Esophagus squamous epithelium (tissue), 5 donors: ENCODE measurements around the gene LRRC74B. TPM values are rescaled to one million over a fixed set of nuclear protein-coding genes. Genes with fewer than 3 reads are reported as not detected.

Experiments used
- DNase-seq: peaks from one replicate; lab custom pipeline; 2025; lab: John Stamatoyannopoulos, UW
- H3K27ac ChIP-seq, 4 donors: fragments of 200-600 bp; sonication (generic); one replicate each; pipeline ENCODE4 v1.5.1; 2016 to 2019; ENCODE audit warnings: mild to moderate bottlenecking in 1 of 4
- H3K27me3 ChIP-seq, 4 donors: fragments of 200-600 bp; sonication (generic); 1 replicate in 3 of 4; 2 replicates in 1 of 4; pipeline versions ENCODE4 v1.5.1 to v1.6.0; 2017 to 2021; ENCODE audit warnings: antibody characterized with exemption in 1 of 4
- H3K36me3 ChIP-seq, 3 donors: fragments of 200-600 bp; sonication (generic); one replicate each; pipeline ENCODE4 v1.5.1; 2016 to 2019
- H3K4me1 ChIP-seq, 3 donors: fragments of 200-600 bp; sonication (generic); one replicate each; pipeline ENCODE4 v1.5.1; 2017 to 2019
- H3K4me3 ChIP-seq, 4 donors: fragments of 200-600 bp; sonication (generic); 1 replicate in 3 of 4; 2 replicates in 1 of 4; pipeline ENCODE4 v1.5.1; 2016 to 2019; ENCODE audit warnings: mild to moderate bottlenecking in 2 of 4, moderate library complexity in 1 of 4
- H3K9me3 ChIP-seq, 3 donors: fragments of 200-600 bp; sonication (generic); one replicate each; pipeline ENCODE4 v1.5.1; 2016 to 2019
- POLR2A ChIP-seq, 4 donors: fragments of 450-650 bp; IDR thresholded peaks; one replicate each; pipeline ENCODE4 v1.6.1; 2017; ENCODE audit warnings: antibody characterized with exemption in 4 of 4, mild to moderate bottlenecking in 4 of 4, moderate library complexity in 3 of 4
- WGBS, 2 donors: methylation state at CpG; one replicate each; pipeline ENCODE4 v1.1.5; 2018; 5-methylcytosine and 5-hydroxymethylcytosine counted together
- intact Hi-C: fragments of 100-400 bp; cut with DNase I; formaldehyde crosslinking; loops from one replicate; pipeline ENCODE4 v1.15.0; 2022
- total RNA-seq, 4 donors: library from RNA; depleted of rRNA; stranded (reverse); fragments of >200 nt; gene quantifications; one replicate each; pipeline ENCODE4 v1.1.0, GENCODE V29; 2016
- TF ChIP-seq, protein P1 (sequence below), 6 experiments: fragments of 450-650 bp in 4 of 6; fragments of 200-600 bp in 2 of 6; sonication (generic) in 2 of 6; IDR thresholded peaks; one replicate each; pipeline ENCODE4 v1.5.1; 2016 to 2019; ENCODE audit warnings: antibody characterized with exemption in 6 of 6, mild to moderate bottlenecking in 4 of 6, moderate library complexity in 4 of 6
- donor health status: DM: yes; HTN: yes; CAD: no.

LRRC74B gene
- total RNA-seq, 4 donors from 2014 or later = 0.04 TPM; not detected in 3

DNA sequence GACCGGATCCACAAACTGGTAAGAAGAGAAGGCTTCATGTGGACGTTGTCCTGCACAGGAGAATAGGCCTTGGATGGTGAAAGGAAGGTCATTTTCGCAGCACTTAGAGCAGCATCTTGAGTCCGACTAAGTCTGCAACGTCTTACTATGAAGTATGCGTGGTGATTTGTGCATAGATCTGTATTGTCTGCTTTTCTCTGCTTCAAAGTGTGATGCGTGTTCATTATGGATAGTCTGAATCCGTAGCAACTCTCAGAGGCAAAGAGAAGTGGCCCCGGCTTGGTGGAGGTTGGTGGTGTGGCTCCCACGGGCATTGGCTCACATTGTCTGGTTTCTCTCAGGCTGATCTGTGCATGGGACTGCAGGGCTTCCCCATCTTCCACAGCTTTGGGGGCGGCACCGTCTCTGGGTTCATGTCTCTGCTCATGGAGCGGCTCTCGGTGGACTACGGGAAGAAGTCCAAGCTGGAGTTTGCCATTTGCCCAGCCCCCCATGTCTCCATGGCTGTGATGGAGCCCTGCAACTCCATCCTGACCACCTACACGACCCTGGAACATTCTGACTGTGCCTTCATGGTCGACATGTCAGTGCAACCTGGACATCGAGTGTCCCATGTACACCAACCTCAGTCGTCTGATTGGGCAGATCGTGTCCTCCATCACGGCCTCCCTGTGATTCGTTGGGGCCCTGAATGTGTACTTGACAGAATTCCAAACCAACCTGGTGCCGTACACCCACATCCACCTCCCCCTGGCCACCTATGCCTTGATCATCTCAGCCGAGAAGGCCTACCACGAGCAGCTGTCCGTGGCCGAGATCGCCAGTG, 21.5 kb downstream of the LRRC74B start:
- Histone ChIP-seq H3K4me3 (no peak overlapping the region), H3K27me3 (no peaks in the 10 kb centered on the region), H3K27ac (no peak overlapping the region), H3K36me3 (no peaks in the 10 kb centered on the region), H3K9me3 (no peaks in the 10 kb centered on the region), H3K4me1 (peaks cover 0 to 9% (median 0%) of the 10 kb centered on the region in 3 donors)
- 86 to 88% methylated on average over 10 to 27 of the region's 28 CpGs for WGBS, 2 donors
- TF ChIP-seq, protein P1, sequence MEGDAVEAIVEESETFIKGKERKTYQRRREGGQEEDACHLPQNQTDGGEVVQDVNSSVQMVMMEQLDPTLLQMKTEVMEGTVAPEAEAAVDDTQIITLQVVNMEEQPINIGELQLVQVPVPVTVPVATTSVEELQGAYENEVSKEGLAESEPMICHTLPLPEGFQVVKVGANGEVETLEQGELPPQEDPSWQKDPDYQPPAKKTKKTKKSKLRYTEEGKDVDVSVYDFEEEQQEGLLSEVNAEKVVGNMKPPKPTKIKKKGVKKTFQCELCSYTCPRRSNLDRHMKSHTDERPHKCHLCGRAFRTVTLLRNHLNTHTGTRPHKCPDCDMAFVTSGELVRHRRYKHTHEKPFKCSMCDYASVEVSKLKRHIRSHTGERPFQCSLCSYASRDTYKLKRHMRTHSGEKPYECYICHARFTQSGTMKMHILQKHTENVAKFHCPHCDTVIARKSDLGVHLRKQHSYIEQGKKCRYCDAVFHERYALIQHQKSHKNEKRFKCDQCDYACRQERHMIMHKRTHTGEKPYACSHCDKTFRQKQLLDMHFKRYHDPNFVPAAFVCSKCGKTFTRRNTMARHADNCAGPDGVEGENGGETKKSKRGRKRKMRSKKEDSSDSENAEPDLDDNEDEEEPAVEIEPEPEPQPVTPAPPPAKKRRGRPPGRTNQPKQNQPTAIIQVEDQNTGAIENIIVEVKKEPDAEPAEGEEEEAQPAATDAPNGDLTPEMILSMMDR (IDR thresholded peaks at IDR 0.05) = no peak
- no peak for TF ChIP-seq POLR2A (IDR thresholded peaks at IDR 0.05)
- no peak for DNase-seq
- intact Hi-C loops = no loop called here

DNA sequence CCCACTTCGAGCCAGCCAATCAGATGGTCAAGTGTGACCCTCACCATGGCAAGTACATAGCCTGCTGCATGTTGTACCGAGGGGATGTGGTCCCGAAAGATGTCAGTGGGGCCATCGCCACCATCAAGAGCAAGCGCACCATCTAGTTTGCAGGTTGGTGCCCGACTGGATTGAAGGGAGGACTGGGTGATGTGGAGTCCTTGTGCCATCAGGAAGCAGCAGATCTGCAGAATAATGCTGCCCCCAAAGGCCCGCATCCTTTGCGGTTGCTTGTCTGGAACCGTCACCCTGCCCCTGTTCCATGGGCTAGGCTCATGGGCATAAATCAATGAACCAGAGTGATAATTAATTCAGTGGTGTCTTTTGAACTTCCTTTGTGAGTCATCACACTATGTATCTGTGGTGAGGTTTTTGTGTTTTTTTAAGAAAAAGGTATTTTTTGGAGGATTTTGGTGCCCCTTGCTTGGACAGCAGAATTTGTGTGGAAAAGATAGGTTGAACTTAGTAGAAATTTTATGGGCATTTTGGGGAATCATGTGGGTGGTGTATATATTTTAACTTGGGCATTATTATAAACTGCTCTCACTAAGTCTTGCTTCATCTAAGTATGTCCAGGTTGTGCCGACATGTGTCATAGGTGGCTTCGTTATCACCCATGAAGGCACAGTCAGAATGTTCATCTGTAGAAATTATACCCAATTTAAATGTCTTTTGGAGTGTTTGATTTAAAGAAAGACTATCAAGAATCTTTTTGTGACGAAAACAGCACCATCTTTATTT, 22.3 kb downstream of the LRRC74B start:
- H3K9me3 ChIP-seq = no peaks in the 10 kb centered on the region
- intact Hi-C loops = no loop called here
- TF ChIP-seq, protein P1 (IDR thresholded peaks at IDR 0.05) = no peak
- no peak for TF ChIP-seq POLR2A (IDR thresholded peaks at IDR 0.05)
- H3K4me1 ChIP-seq = peaks cover 0 to 17% (median under 1%) of the 10 kb centered on the region in 3 donors
- H3K4me3 ChIP-seq = no peak overlapping the region
- H3K36me3 ChIP-seq = no peaks in the 10 kb centered on the region
- DNase-seq = no peak
- H3K27me3 ChIP-seq = no peaks in the 10 kb centered on the region
- 86 to 90% methylated on average over 9 to 12 of the region's 12 CpGs for WGBS, 2 donors
- H3K27ac ChIP-seq = no peak overlapping the region

DNA sequence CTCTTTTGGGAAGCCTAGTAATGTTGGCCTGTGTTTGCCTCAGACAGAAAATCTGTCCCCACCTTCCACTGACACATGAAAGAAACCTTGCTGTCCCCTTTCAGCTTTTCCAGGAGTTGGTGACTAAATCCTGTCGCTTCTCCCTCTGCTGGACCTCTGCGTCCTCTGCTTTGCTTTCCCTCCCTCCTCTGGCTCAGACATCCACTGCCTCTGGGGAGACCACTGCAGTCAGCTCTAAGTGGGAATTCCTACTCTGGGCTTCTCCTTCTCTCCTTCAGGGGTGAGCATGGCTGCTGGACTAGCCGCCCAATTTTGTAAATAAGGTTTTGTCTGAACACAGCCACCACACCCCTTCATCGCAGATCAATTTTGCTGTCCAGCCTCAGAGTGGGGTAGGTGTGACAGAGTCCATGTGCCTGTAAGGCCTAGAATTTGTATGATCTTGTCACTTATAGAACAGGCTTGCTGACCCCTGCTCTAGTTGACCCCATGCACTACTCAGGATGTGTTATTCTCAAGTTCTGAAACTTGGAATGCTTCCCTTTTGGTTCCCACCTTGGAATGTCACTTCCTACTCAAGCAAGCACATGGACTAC, 23.0 kb downstream of the LRRC74B start:
- Histone ChIP-seq H3K9me3 (no peaks in the 10 kb centered on the region), H3K36me3 (no peaks in the 10 kb centered on the region), H3K27ac (no peak overlapping the region), H3K4me1 (peaks cover 0 to 23% (median 7%) of the 10 kb centered on the region in 3 donors), H3K4me3 (no peak overlapping the region), H3K27me3 (no peaks in the 10 kb centered on the region)
- no peak for DNase-seq
- WGBS, 2 donors = 70 to 89% methylated on average over 4 of the region's 4 CpGs
- intact Hi-C loops = no loop called here
- TF ChIP-seq, protein P1 (IDR thresholded peaks at IDR 0.05) = no peak
- TF ChIP-seq POLR2A (IDR thresholded peaks at IDR 0.05) = no peak

DNA sequence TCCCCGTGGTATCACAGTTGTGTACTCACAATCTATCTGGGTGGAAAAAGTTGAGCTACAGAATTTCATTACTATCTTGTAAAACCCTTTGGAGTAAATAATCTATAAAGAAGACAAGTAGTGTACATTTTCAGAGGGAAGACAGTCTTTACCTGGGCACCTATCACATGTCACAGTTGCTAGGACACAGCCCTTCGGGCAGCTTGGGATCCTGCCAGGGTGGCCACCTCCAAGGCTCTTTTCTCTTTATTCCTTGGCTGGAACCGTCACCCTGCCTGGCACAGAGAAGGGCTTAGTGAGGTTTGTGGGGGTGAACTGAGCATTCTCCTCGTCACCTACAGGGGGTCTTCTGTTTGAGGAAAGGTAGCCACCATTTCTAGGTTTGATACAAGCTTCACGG, 23.6 kb downstream of the LRRC74B start:
- H3K4me1 ChIP-seq = peaks cover 0 to 26% (median 7%) of the 10 kb centered on the region in 3 donors
- H3K36me3 ChIP-seq = no peaks in the 10 kb centered on the region
- DNase-seq = no peak
- H3K27ac ChIP-seq = no peak overlapping the region
- no peaks in the 10 kb centered on the region for H3K27me3 ChIP-seq
- H3K4me3 ChIP-seq = no peak overlapping the region
- no peaks in the 10 kb centered on the region for H3K9me3 ChIP-seq
- TF ChIP-seq POLR2A (IDR thresholded peaks at IDR 0.05) = no peak
- TF ChIP-seq, protein P1 (IDR thresholded peaks at IDR 0.05) = no peak
- intact Hi-C loops = no loop called here
- 57 to 59% methylated on average over 5 of the region's 5 CpGs for WGBS, 2 donors
